Measurements from ENCODE around the gene UNC45A. TPM values are rescaled to one million over a fixed set of nuclear protein-coding genes. Genes with fewer than 3 reads are reported as not detected.

UNC45A gene
- total and polyA plus RNA-seq, 2 of the 13 experiments (the other 11 are each of a cell fraction or from before 2014, with no cell fraction given), result 33.8 to 39.7 TPM

DNA sequence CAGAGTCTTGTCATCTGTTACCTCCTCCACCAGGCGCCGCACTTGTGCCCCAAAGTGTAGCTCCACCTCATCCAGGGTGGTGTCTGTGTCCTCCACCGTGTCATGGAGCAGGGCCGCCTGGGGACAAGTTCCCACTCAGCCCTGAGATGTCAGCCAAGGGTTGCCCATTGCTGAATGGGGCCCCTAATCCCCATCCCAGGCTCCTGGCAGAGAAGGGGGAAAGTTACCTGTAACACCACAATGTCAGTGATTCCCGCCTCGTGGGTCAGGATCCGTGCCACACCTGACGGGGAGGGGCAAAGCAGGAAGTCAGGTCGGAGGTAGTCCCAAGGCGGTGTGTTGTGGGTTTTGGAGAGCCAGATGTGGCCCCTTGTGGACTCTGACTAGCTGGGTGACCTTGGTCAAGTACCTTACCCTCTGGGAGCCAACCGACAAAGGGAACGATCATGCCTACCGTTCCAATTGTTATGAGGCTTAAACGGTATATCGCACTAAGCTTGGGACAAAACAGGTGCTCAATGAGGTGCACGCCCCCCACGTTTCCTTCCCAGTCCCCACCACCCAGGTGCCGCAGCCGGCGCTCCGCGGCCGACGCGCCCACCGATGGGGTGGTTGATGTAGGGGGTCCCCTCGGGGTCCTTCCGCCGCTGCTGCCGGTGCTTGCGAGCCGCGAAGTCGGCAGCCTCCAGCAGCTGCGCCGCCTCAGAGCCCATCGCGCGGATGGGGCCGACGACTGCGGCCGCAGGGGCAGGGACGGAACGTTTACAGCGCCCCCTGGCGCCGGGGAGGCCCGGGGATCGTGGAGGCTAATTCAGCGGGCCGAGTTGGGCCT, 3.0 kb upstream of the UNC45A start, which contains the start of gene HDDC3 (continued):
- TF ChIP-seq, protein P1, sequence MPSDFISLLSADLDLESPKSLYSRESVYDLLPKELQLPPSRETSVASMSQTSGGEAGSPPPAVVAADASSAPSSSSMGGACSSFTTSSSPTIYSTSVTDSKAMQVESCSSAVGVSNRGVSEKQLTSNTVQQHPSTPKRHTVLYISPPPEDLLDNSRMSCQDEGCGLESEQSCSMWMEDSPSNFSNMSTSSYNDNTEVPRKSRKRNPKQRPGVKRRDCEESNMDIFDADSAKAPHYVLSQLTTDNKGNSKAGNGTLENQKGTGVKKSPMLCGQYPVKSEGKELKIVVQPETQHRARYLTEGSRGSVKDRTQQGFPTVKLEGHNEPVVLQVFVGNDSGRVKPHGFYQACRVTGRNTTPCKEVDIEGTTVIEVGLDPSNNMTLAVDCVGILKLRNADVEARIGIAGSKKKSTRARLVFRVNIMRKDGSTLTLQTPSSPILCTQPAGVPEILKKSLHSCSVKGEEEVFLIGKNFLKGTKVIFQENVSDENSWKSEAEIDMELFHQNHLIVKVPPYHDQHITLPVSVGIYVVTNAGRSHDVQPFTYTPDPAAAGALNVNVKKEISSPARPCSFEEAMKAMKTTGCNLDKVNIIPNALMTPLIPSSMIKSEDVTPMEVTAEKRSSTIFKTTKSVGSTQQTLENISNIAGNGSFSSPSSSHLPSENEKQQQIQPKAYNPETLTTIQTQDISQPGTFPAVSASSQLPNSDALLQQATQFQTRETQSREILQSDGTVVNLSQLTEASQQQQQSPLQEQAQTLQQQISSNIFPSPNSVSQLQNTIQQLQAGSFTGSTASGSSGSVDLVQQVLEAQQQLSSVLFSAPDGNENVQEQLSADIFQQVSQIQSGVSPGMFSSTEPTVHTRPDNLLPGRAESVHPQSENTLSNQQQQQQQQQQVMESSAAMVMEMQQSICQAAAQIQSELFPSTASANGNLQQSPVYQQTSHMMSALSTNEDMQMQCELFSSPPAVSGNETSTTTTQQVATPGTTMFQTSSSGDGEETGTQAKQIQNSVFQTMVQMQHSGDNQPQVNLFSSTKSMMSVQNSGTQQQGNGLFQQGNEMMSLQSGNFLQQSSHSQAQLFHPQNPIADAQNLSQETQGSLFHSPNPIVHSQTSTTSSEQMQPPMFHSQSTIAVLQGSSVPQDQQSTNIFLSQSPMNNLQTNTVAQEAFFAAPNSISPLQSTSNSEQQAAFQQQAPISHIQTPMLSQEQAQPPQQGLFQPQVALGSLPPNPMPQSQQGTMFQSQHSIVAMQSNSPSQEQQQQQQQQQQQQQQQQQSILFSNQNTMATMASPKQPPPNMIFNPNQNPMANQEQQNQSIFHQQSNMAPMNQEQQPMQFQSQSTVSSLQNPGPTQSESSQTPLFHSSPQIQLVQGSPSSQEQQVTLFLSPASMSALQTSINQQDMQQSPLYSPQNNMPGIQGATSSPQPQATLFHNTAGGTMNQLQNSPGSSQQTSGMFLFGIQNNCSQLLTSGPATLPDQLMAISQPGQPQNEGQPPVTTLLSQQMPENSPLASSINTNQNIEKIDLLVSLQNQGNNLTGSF (CRISPR knock-in tag; IDR thresholded peaks at IDR 0.05), result 0 out of 2 replicates have a peak, but pooled peaks have one; percentile 72
- TF ChIP-seq, protein P2, sequence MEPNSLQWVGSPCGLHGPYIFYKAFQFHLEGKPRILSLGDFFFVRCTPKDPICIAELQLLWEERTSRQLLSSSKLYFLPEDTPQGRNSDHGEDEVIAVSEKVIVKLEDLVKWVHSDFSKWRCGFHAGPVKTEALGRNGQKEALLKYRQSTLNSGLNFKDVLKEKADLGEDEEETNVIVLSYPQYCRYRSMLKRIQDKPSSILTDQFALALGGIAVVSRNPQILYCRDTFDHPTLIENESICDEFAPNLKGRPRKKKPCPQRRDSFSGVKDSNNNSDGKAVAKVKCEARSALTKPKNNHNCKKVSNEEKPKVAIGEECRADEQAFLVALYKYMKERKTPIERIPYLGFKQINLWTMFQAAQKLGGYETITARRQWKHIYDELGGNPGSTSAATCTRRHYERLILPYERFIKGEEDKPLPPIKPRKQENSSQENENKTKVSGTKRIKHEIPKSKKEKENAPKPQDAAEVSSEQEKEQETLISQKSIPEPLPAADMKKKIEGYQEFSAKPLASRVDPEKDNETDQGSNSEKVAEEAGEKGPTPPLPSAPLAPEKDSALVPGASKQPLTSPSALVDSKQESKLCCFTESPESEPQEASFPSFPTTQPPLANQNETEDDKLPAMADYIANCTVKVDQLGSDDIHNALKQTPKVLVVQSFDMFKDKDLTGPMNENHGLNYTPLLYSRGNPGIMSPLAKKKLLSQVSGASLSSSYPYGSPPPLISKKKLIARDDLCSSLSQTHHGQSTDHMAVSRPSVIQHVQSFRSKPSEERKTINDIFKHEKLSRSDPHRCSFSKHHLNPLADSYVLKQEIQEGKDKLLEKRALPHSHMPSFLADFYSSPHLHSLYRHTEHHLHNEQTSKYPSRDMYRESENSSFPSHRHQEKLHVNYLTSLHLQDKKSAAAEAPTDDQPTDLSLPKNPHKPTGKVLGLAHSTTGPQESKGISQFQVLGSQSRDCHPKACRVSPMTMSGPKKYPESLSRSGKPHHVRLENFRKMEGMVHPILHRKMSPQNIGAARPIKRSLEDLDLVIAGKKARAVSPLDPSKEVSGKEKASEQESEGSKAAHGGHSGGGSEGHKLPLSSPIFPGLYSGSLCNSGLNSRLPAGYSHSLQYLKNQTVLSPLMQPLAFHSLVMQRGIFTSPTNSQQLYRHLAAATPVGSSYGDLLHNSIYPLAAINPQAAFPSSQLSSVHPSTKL (CRISPR knock-in tag; IDR thresholded peaks at IDR 0.05), result peak; percentile 78
- TF ChIP-seq ZNF30 (CRISPR knock-in tag; IDR thresholded peaks at IDR 0.05) (no peak), TBP (CRISPR knock-in tag; IDR thresholded peaks at IDR 0.05) (no peak), KLF15 (CRISPR knock-in tag; IDR thresholded peaks at IDR 0.05; ENCODE audit: borderline replicate concordance) (peak; percentile 63; the same call in 1 of the 2 replicates), ZNF383 (CRISPR knock-in tag; IDR thresholded peaks at IDR 0.05; ENCODE audit: borderline replicate concordance) (no peak), ZNF724P (CRISPR knock-in tag; IDR thresholded peaks at IDR 0.05; ENCODE audit: borderline replicate concordance) (no peak), ZNF644 (CRISPR knock-in tag; IDR thresholded peaks at IDR 0.05; ENCODE audit: low read depth) (no peak; the same call in 1 of the 2 replicates)
- TF ChIP-seq, protein P3, sequence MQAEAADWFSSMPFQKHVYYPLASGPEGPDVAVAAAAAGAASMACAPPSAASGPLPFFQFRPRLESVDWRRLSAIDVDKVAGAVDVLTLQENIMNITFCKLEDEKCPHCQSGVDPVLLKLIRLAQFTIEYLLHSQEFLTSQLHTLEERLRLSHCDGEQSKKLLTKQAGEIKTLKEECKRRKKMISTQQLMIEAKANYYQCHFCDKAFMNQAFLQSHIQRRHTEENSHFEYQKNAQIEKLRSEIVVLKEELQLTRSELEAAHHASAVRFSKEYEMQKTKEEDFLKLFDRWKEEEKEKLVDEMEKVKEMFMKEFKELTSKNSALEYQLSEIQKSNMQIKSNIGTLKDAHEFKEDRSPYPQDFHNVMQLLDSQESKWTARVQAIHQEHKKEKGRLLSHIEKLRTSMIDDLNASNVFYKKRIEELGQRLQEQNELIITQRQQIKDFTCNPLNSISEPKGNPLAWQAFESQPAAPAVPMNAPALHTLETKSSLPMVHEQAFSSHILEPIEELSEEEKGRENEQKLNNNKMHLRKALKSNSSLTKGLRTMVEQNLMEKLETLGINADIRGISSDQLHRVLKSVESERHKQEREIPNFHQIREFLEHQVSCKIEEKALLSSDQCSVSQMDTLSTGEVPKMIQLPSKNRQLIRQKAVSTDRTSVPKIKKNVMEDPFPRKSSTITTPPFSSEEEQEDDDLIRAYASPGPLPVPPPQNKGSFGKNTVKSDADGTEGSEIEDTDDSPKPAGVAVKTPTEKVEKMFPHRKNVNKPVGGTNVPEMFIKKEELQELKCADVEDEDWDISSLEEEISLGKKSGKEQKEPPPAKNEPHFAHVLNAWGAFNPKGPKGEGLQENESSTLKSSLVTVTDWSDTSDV (CRISPR knock-in tag; IDR thresholded peaks at IDR 0.05), result no peak
- TF ChIP-seq, protein P4, sequence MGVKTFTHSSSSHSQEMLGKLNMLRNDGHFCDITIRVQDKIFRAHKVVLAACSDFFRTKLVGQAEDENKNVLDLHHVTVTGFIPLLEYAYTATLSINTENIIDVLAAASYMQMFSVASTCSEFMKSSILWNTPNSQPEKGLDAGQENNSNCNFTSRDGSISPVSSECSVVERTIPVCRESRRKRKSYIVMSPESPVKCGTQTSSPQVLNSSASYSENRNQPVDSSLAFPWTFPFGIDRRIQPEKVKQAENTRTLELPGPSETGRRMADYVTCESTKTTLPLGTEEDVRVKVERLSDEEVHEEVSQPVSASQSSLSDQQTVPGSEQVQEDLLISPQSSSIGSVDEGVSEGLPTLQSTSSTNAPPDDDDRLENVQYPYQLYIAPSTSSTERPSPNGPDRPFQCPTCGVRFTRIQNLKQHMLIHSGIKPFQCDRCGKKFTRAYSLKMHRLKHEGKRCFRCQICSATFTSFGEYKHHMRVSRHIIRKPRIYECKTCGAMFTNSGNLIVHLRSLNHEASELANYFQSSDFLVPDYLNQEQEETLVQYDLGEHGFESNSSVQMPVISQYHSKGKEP (CRISPR knock-in tag; IDR thresholded peaks at IDR 0.05), result peak; percentile 51; the same call in 1 of the 2 replicates
- TF ChIP-seq, protein P5, sequence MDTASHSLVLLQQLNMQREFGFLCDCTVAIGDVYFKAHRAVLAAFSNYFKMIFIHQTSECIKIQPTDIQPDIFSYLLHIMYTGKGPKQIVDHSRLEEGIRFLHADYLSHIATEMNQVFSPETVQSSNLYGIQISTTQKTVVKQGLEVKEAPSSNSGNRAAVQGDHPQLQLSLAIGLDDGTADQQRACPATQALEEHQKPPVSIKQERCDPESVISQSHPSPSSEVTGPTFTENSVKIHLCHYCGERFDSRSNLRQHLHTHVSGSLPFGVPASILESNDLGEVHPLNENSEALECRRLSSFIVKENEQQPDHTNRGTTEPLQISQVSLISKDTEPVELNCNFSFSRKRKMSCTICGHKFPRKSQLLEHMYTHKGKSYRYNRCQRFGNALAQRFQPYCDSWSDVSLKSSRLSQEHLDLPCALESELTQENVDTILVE (CRISPR knock-in tag; IDR thresholded peaks at IDR 0.05), result peak; percentile 62; the same call in 1 of the 2 replicates

Data from HepG2 (cell line).